ENCODE measurements around the gene DNAJB12.
"Not testable (repeated sequence)": the region's sequence is repeated elsewhere in the genome, so short reads cannot be mapped to it uniquely, and the experiment has no call there.

DNAJB12 gene

DNA sequence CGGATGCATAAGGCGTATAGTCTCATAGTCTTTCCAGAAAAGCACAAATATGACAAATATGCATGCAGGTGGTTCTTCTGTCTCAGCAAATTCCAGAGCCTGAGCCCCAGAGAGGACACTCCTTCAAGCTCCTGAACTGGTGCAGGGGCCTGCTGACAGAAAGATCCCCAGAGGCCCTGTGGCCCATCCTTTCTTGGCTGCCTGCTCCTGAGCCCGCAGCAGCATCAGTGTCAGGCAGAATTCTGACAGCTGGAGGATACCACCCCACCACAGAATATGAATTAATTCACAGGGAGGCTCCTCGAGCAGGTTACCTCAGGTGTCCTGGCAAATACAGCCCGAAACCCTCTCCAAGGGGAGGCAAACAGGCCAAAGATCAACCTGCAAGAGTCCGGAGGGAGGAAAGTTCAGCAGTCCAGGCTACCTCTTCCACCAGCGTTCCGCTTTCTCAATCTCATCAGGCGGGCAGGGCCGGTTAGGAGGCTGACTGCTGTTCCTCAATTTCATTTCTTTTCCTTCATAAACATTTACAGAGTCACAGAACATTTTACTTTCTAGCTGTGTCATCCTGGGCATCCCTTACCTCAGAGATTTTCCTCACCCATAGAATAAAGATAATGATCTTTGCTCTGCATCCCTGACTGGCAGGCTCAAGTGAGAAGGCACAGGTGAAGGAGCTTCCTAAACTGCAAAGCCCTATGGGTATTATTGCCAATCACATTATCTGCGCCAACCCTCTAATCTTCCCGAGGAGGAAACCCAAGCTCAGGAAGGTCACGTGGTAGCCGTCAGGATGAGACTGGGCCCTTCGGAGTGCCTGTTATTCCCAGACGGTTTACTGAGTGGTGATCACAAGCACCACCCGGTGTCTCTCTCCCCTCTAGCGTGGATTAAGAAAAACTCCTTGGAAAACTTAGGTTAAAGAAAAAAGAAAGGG is 1.4 kb downstream of the DNAJB12 start:
- peak; percentile 15 for DNase-seq (ENCODE audit: low spot score)

DNA sequence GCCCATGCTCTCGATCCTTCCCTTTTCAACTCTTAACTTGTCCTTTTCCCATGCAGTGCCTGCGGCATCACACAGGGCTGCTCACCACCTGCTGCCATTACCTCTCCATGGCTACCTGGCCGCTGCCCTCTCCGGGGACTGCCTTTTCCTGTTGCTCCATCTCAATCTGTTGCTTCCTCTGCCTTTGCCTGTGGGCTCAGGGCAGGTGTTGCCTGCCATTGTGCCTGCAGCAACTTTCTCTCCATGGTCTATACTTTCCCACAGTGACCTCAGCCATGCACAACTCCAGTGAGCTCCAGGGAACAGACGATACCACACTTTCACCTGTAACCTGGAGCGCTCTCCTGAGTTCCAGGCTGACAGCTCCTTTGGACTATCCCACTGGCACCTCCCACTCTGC is 3.2 kb downstream of the DNAJB12 start:
- no peak for DNase-seq (ENCODE audit: low spot score)

- no peak for DNase-seq (ENCODE audit: low spot score)
Measured at GRCh38 chr10:72349438-72349837, 5.3 kb downstream of the DNAJB12 start.

- DNase-seq (ENCODE audit: low spot score): no peak
Measured at GRCh38 chr10:72348282-72348681, 6.4 kb downstream of the DNAJB12 start.

DNA sequence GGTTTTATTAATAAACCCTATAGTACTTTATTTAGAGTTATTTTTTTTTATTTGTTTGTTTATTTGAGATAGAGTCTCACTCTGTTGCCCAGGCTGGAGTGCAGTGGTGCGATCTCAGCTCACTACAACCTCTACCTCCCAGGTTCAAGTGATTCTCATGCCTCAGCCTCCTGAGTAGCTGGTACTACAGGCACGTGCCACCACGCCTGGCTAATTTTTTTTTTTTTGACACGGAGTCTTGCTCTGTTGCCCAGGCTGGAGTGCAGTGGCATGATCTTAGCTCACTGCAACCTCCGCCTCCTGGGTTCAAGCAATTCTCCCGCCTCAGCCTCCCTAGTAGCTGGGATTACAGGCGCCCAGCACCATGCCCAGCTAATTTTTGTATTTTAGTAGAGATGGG is 8.6 kb downstream of the DNAJB12 start:
- not testable (repeated sequence) for DNase-seq (ENCODE audit: low spot score)

GRCh38 chr10:72344932-72345331 is 9.8 kb downstream of the DNAJB12 start:
- DNase-seq (ENCODE audit: low spot score): no peak

DNA sequence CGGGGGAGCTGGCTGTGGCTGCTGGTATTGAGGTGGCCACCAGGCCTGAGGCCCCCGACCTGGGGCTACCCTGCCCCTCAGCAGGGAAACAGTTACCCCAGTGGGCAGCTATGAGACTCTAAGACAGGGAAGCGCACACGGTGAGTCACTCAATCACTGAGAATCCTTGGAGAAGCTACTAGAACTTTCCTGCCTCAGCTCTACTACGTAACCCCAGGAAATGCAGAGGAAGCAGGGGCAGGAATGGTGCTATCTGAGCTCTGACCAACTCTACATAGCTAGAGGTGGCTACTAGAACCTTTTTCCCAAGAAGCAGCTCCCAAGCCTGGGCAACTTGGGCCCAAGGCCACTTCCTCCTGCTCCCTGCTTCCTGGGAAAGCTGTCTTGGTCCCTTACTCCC is 11.8 kb downstream of the DNAJB12 start:
- DNase-seq (ENCODE audit: low spot score): no peak

GRCh38 chr10:72340510-72341261 is 14.0 kb downstream of the DNAJB12 start:
- DNase-seq (ENCODE audit: low spot score): no peak

DNA sequence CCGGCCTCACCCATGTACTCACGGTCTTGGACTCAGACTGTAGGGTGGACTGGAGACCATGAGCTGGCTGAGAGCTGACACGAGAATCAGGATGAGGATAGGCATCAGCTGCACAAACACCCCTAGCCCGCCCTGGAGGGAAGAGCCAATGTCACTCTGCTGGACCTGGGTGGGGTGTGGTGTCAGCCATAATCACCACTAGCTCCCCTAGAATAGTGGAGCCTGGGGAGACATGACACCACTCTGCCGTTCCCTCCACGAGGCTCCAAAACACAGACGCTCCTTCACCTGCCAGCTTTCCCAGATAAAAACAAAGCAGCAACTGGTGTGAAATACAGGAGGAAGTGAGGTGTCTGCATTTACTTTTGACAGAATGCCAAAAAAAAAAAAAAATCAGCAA is 16.5 kb downstream of the DNAJB12 start:
- no peak for DNase-seq (ENCODE audit: low spot score)

DNA sequence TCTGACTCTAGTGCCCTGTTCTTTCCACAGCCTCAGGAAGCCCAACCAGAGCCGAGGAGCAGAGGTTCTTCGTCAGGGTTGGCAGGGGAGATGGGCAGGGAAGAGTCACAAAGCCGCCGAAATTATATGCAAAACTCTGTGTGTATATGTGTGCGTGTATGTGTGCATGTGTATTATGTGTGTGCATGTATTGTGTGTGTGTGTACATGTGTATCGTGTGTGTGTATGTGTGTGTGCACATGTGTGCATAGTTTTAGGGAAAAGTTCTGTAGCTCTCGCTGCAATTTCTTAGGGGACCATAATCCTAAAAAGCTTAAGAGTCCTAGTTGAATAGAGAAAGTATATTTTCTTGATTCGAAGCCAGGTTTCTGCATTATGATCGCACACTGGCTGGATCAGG is 17.0 kb downstream of the DNAJB12 start:
- no peak for DNase-seq (ENCODE audit: low spot score)

- DNase-seq (ENCODE audit: low spot score): peak; percentile 69
Measured at GRCh38 chr10:72337039-72337629, 17.6 kb downstream of the DNAJB12 start.

- no peak for DNase-seq (ENCODE audit: low spot score)
Measured at GRCh38 chr10:72336259-72337038, 18.3 kb downstream of the DNAJB12 start.

DNA sequence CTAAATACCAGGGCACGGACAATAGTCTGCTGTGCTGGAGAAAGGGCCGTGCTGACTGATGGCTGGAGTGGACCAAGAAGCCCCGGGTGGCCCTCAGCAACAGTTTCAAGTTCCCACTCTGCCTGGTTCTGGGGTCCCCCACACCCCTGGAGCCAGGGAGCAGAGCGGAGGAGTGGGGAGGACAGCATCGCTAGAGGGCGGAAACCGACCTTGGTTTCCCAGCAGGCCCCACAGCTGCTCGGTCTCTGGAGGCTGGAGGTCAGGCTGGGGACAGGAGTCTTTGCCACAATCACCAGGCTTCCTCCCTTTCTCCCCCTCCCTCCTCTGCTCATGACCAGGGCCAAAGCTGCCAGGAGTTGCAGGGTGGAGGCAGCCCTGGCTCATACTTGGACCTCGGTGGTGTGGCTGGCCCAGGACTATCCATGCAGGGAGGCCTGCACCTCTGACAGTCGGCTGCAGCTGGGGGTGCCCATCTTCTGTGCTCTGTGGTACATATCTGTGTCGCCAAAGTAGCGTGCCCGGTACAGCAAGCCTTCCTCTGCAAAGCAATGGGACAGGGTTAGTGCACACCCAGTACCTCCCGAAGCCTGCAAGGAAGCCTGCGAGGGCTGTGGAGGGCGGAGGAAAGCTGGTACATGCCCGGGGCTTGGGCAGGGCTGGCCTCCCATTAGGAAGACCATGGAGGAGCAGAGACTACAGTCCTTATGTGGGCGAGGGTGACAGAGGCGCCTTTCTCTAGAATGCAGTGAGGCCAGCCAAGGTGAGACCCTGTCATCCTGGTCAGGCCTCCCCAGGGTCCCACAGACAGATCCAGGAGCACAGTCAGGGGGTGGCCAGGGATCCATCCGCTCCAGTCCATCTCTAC is 19.1 kb downstream of the DNAJB12 start:
- DNase-seq (ENCODE audit: low spot score): no peak

DNA sequence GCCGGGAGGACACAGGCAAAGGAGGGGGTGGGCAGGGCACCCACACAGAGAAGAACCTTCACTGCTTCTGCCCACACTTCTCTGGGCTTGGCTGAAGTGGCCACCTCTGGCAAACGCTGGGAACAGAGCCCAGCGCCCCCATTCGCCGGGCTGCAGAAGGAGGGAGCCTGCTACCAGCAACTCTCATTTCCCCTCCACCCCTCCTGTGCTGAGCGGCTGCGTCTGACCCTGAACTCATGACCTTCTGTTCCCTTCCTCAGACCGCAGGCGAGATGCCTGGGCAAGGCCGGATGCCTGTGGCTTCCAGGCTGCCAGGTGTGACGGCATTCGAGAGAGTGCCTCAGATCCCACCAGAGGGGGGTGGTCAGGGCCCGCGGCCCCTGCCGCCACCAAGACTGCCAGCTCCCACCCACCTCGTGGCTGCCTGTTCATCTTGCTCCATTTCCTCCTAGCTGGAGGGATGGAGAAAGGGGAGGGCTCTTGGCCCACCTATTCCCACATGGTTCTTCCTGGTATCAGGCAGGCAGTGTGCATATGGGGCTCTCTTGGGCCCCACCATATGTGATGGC is 19.8 kb downstream of the DNAJB12 start:
- no peak for DNase-seq (ENCODE audit: low spot score)

DNA sequence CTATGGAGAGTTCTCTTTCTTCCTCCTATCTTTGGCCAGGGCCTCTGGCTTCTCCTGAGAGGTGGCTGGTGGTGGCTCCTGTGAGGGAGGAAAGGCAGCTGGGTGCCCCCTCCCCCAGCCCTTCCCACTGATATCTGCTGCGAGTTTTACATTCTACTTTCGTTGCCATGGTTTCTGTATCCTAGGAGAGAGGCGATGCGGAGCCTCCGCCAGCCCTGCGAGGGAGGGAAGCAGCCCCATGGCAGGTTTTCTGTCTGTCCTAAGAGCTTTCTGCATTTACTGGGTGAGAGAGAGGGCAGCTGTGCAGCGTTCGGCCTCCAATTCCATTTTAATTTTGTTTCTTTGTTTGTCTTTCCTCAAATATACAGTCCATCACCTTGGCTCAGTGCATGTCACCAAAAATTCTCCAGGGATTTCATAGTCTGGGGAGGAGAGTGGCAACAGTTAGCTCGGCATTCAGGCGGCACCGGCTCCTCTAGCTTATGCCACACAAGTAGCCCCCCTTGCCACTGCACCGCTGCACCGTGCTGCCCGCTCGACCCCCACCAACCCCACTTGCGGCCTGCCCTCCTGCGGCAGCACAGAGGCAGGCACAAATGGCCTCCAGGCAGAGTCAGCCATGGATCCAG is 20.4 kb downstream of the DNAJB12 start:
- no peak for DNase-seq (ENCODE audit: low spot score)

DNA sequence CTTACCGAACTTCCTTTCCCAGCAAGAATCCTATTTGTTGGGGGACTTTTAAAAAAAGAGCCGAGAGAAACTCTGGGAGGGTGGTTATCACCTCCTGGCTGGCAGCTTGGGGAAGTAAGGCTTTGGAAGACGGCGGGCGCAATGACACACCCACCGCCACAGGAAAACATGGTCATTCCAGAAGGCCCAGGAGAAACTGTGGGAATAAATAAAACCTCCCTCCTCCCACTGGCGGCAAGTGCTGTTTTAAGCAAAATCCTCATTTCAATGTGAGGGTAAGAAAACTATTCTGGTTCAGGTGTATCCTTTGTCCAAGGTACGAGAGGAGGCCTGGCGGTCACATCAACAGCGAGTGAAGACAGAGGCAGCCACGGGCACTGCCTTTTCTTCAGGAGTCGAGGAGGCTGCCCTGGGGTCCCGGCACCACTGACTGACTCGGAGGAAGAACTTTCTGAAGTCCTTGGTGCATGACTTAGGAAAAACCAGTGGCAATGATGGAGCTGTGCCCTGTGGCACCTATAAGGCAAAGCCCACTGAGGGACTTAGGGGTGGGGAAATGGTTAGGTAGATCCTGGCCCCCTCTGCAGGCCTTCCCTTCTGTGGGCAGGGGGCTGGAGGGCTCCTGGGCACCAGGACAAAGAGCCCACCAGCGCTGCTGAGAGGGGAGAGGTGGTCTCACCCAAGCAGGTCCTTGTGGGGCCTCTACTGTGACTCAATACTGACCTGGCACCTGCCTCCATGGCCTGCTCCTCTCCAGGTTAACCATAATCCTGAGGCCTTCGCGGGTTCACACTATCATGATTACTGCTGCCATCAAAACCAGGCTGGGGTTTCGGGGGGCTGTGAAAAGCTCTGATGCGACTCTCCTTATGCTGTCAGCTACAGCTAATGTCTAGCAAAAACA is 21.4 kb downstream of the DNAJB12 start:
- DNase-seq (ENCODE audit: low spot score): no peak

DNA sequence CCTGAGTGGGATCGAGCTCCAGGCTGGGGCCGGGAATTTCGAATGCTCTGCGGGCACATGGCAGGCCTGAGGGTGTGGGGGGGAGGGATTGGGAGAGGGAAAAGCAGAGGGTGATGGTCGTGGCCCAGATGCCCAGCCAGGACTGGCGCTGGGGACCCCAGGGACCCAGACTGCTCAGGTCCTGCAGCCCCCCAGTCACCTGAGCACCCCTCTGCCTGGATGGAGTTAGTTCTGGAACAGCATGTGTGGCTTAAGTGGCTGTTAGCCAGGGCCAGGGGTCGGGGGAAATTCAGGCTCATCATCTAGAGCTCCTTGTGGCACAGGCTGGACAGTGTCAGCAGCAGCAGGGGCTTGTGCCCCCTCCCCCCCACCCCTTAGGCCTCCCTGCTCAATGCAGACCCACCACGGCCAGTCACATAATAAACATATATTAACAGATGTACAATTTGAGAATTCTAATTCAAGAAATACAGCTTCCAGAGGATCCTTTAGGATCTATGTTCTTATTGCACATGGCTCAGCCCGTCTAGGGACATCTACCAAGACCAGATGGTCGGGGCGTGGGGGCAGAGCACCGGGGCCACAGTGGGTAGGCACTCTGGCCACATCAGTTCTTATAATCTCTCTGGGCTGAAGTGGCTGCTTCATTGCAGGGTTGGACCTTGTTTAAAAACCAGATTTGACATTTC is 22.2 kb downstream of the DNAJB12 start:
- DNase-seq (ENCODE audit: low spot score): no peak

DNA sequence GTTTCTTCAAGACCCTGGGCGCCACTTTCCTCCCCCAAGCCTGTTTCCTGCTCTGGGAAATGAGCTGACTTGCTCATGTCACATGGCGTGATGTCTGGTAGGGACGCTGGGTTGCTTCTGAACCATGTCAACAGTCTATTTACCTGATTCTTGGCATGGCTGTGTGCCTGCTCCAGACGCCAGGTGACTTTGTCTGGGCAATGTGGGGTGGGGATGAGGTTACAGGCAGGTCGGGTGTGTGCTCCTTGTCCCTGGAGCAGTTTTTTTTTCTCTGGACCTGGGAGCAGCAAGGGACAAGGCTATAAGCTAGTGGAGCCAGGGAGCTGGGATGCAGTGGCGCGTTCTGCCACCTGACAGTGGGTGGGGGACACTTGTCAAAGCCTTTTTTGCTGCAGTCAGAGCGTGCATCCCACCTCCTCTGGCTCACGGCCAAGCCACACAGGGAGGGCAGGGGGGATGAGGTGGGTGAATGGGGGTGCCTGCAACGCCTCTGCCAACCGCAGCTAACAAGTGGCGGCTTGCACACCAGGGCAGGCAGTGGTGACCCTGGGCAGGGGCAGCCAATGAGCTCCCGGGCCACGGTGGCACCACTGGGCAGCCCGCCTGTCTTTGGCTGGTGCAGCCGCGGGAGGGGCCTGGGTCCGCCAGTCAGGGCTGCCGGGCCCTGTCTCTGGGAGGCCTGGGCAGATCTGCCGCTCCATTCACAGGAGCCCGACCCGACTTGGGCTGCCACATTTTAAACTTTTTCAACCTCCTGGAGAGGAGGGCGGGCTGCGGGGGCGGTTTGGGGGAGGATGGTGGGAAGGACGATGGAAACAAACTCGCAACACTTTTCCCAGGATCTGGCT is 22.9 kb downstream of the DNAJB12 start:
- peak; percentile 66 for DNase-seq (ENCODE audit: low spot score)

Data from LoVo (cell line).